Tibial artery (tissue), 4 donors: Measurements from ENCODE around the gene NPTXR.

Source experiments
- DNase-seq, 2 donors: peaks; one replicate each; pipeline ENCODE4 v3.0.0-alpha.2; 2019
- H3K27ac ChIP-seq, 2 donors: fragments of 200-600 bp; sonication (generic) in 1 of 2; 1 replicate in 1 of 2; 2 replicates in 1 of 2; pipeline ENCODE4 v1.5.1; 2018 to 2019; ENCODE audit warnings: mild to moderate bottlenecking in 1 of 2
- H3K27me3 ChIP-seq, 2 donors: fragments of 200-600 bp; sonication (generic) in 1 of 2; one replicate each; pipeline versions ENCODE4 v1.5.1 to v1.6.0; 2016 to 2019
- H3K36me3 ChIP-seq, 3 donors: fragments of 200-600 bp; sonication (generic) in 2 of 3; one replicate each; pipeline ENCODE4 v1.5.1; 2016 to 2019; ENCODE audit warnings: mild to moderate bottlenecking in 2 of 3
- H3K4me1 ChIP-seq, 4 donors: fragments of 200-600 bp; sonication (generic) in 2 of 4; 1 replicate in 3 of 4; 2 replicates in 1 of 4; pipeline ENCODE4 v1.5.1; 2016 to 2019
- H3K4me3 ChIP-seq, 2 donors: fragments of 200-600 bp; sonication (generic) in 1 of 2; 1 replicate in 1 of 2; 2 replicates in 1 of 2; pipeline ENCODE4 v1.5.1; 2018 to 2019; ENCODE audit warnings: mild to moderate bottlenecking in 2 of 2
- H3K9me3 ChIP-seq, 3 donors: fragments of 200-600 bp; sonication (generic) in 1 of 3; one replicate each; pipeline ENCODE4 v1.5.1; 2016 to 2019
- intact Hi-C: fragments of 100-400 bp; cut with DNase I; formaldehyde crosslinking; loops from one replicate; pipeline ENCODE4 v1.15.0; 2023; ENCODE audit warnings: low total_unique reads
- TF ChIP-seq, protein P1 (sequence below), 2 experiments: fragments of 200-600 bp in 1 of 2; fragments of 450-650 bp in 1 of 2; IDR thresholded peaks; one replicate each; pipeline ENCODE4 v1.5.1; 2017 to 2019; ENCODE audit warnings: antibody characterized with exemption in 2 of 2, mild to moderate bottlenecking in 1 of 2, moderate library complexity in 1 of 2

NPTXR gene

DNA sequence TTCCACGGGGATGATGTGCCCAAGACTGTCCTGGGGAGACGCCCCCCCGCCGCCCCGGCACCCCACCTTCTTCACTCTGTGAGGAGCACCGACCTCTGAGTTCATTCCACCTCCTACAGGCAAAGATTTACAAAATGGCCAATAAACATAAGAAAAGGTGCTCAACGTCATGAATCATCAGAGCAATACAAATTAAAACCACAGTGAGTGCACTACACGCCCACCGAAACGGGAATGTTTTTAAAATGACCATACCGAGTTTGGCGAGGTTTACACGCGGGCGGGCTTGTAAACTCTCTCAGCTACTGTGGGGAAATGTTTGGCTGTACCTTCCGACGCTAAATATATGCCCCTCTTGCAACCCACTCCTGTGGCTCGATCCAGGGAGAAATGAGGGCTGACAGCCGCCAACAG is 7.9 kb downstream of the NPTXR start:
- TF ChIP-seq, protein P1, sequence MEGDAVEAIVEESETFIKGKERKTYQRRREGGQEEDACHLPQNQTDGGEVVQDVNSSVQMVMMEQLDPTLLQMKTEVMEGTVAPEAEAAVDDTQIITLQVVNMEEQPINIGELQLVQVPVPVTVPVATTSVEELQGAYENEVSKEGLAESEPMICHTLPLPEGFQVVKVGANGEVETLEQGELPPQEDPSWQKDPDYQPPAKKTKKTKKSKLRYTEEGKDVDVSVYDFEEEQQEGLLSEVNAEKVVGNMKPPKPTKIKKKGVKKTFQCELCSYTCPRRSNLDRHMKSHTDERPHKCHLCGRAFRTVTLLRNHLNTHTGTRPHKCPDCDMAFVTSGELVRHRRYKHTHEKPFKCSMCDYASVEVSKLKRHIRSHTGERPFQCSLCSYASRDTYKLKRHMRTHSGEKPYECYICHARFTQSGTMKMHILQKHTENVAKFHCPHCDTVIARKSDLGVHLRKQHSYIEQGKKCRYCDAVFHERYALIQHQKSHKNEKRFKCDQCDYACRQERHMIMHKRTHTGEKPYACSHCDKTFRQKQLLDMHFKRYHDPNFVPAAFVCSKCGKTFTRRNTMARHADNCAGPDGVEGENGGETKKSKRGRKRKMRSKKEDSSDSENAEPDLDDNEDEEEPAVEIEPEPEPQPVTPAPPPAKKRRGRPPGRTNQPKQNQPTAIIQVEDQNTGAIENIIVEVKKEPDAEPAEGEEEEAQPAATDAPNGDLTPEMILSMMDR (IDR thresholded peaks at IDR 0.05) = no peak
- no peaks in the 10 kb centered on the region for H3K9me3 ChIP-seq
- no peak overlapping the region for H3K27ac ChIP-seq
- intact Hi-C loops = no loop called here
- H3K4me3 ChIP-seq = no peak overlapping the region
- peaks cover 0 to 9% (median 3%) of the 10 kb centered on the region in 4 donors for H3K4me1 ChIP-seq
- no peaks in the 10 kb centered on the region for H3K27me3 ChIP-seq
- no peaks in the 10 kb centered on the region for H3K36me3 ChIP-seq
- no peak for DNase-seq

DNA sequence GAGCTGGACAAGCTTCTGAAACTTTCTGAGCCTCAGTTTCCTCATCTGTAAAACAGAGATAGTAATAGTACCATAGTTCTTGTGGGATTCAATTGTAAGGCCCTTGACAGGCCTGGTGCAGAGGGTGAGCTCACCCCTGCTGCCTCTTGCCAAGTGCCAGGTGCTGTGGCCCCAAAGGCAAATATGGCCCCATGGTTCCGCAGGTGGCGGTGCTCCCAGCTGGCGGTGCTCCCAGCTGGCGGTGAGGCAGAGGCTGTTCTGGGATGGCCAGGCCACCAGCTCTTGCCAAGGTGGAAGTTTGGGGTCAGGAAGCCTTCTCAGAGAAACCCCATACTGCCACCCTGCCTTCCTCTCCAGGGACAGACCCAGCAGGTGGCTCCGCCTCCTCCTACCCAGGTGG is 8.8 kb downstream of the NPTXR start:
- no peaks in the 10 kb centered on the region for H3K36me3 ChIP-seq
- H3K27ac ChIP-seq = no peak overlapping the region
- no peaks in the 10 kb centered on the region for H3K9me3 ChIP-seq
- intact Hi-C loops = no loop called here
- H3K27me3 ChIP-seq = no peaks in the 10 kb centered on the region
- TF ChIP-seq, protein P1 (IDR thresholded peaks at IDR 0.05) = no peak
- no peak for DNase-seq
- H3K4me1 ChIP-seq = no peaks in the 10 kb centered on the region
- no peak overlapping the region for H3K4me3 ChIP-seq

DNA sequence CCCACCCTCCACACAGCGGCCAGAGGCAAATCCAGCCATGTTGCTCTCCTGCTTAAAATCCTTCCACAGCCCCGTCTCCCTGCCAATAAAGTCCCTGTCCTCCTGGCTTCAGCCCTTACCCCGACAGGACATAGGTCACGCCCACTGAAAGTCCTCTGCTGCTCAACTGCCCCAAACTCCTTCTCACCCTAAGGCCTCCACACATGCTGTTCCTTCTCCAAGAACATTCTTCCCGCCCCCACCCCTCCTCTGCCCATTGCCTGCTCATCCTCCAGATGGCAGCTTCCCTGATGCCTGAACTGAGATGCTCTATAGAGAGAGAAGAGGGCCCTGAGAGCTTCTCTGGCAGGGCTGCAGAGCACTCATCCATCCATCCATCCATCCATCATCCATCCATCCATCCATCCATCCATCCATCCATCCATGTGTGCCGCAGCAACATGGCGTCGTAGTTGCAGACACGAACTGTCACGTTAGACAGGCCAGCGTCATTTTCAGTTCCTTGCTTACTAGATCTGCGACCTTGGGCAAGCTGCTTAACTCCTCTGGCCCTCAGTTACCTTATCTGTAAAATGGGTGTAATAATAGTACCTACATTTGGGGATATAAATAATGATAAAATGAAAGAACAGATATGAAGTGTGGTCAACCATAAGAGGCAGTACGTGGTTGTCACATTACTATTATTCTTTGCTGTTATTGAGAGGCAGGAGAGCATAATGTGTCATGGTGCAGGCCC is 9.4 kb downstream of the NPTXR start:
- TF ChIP-seq, protein P1 (IDR thresholded peaks at IDR 0.05) = no peak
- intact Hi-C loops = no loop called here

DNA sequence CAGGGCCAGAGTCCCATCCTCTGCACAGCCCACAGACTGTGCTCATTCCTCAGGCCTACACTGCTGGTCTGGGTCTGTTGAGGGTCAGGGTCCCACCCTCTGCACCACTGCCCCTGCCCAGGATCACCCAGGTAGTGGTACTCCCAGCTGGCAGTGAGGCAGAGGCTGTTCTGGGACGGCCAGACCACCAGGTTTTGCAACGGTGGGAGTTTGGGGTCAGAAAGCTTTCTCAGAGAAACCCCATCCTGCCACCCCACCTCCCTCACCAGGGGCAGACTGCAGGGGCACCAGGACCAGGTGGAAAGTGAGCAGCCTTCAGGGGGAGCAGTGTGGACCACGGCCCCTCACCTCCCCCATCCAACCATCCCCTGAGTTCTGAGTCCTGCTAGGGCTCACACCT is 10.8 kb downstream of the NPTXR start:
- Histone ChIP-seq H3K27ac (no peak overlapping the region), H3K36me3 (no peaks in the 10 kb centered on the region), H3K9me3 (no peaks in the 10 kb centered on the region), H3K4me3 (no peak overlapping the region), H3K4me1 (no peaks in the 10 kb centered on the region), H3K27me3 (no peaks in the 10 kb centered on the region)
- intact Hi-C loops = no loop called here
- TF ChIP-seq, protein P1 (IDR thresholded peaks at IDR 0.05) = no peak
- DNase-seq = no peak

More for the DNA sequence above, 9.4 kb downstream of the NPTXR start:
- no peaks in the 10 kb centered on the region for H3K27me3 ChIP-seq
- no peaks in the 10 kb centered on the region for H3K36me3 ChIP-seq
- H3K4me1 ChIP-seq = no peaks in the 10 kb centered on the region
- H3K4me3 ChIP-seq = no peak overlapping the region
- H3K27ac ChIP-seq = no peak overlapping the region
- no peaks in the 10 kb centered on the region for H3K9me3 ChIP-seq
- DNase-seq = no peak

DNA sequence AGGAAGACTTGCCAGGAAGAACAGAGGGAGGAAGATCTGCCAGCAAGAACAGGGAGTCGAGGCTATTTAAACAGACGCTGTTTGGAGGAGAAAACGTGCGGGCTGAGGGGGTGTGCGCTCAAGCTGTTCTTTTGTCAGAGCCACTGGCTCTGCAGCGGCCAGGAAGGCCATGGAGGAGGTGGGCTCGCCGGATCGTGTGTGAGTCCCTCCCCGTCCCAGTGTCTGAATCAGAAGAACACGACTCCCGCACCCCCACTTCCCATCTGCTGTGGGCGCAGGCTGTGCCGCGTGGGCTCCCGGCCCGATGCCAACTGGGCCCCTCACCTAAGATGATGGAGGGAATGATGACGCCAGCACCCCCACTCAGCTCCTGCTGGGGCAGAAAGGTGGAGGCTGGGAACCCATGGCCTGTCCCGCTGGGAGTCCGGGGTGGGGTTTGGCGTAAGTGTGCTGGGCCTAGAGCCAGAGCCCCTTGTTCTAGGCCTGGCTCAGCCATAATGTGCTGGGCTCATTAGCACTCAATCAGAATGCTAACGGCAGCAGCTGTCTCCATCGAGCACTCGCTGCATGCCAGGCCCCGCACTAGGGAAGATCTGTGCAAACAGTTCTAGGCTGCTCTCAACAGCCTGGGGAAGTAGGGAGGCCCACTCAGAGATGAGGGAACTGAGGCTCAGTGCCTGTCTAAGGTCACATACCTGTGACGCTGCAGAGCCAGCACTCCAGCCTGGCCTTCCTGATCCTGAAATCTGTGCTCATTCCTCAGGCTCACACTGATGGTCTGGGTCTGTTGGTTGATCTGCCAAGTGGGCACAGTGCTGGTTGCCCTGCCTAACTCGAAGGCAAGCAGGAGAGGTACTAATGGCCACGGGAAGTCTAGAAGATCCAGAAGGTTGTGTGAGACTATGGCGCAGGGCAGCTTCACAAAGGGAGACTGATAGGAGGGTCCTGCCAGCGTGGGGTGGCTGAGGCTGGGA is 11.5 kb downstream of the NPTXR start:
- Histone ChIP-seq H3K27ac (no peak overlapping the region), H3K4me1 (no peaks in the 10 kb centered on the region), H3K9me3 (no peaks in the 10 kb centered on the region), H3K36me3 (no peaks in the 10 kb centered on the region), H3K27me3 (no peaks in the 10 kb centered on the region), H3K4me3 (no peak overlapping the region)
- DNase-seq = peak in 1 of 2 donors; percentile 40
- intact Hi-C loops = no loop called here
- TF ChIP-seq, protein P1 (IDR thresholded peaks at IDR 0.05) = no peak
